ENCODE results near the gene KCNK6.

The KCNK6 gene

DNA sequence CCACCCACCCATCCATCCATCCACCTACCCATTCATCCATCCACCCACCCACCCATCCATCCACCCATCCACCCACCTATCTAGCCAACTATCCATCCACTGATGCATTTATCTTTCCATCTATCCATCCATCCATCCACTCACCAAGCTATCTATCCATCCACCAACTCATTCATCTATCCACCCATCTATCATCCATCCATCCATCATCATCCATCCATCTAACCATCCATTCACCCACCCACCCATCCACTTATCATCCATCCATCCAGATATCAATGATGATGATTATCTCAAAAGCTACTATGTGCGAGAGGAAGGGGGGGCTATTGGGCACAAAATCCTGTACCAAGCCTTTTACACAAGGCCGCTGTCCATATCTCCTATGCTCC lies 9.4 kb upstream of the KCNK6 start:
- H4K20me1 ChIP-seq (ENCODE audit: insufficient read depth, low read length, poor library complexity, severe bottlenecking): peaks cover 5% of the 10 kb centered on the region
- H3K27me3 ChIP-seq (ENCODE audit: insufficient read depth, low read length, poor library complexity, severe bottlenecking): no peaks in the 10 kb centered on the region
- H3K9me3 ChIP-seq (ENCODE audit: insufficient read depth, low read depth, low read length): no peaks in the 10 kb centered on the region
- H3K36me3 ChIP-seq (ENCODE audit: insufficient read depth, low read length): peaks cover 19% of the 10 kb centered on the region; the same call in 1 of the 2 replicates
- TF ChIP-seq CTCF (conservative IDR thresholded peaks at IDR 0.05; ENCODE audit: low read length): no peak
- TF ChIP-seq EZH2phosphoT487 (IDR thresholded peaks at IDR 0.05; ENCODE audit: borderline replicate concordance): no peak
- H3K4me2 ChIP-seq (ENCODE audit: low read depth, low read length, poor library complexity, severe bottlenecking): no peak overlapping the region
- H3K9me2 ChIP-seq (replicated peaks; ENCODE audit: low read depth, low read length): no peaks in the 10 kb centered on the region
- no peak overlapping the region for H3K4me3 ChIP-seq (ENCODE audit: low read length, poor library complexity, severe bottlenecking)
- H3K4me1 ChIP-seq (ENCODE audit: insufficient read depth, low read length, poor library complexity, severe bottlenecking): peaks cover 5% of the 10 kb centered on the region
- H2AFZ ChIP-seq (ENCODE audit: low read length): no peak overlapping the region
- peaks cover 34% of the 10 kb centered on the region for H3K79me2 ChIP-seq (ENCODE audit: insufficient read depth, low read length)
- no peaks in the 10 kb centered on the region for H3F3A ChIP-seq (ENCODE audit: low read depth)
- no peak overlapping the region for H3K9ac ChIP-seq (ENCODE audit: low read depth, low read length, poor library complexity, severe bottlenecking)

DNA sequence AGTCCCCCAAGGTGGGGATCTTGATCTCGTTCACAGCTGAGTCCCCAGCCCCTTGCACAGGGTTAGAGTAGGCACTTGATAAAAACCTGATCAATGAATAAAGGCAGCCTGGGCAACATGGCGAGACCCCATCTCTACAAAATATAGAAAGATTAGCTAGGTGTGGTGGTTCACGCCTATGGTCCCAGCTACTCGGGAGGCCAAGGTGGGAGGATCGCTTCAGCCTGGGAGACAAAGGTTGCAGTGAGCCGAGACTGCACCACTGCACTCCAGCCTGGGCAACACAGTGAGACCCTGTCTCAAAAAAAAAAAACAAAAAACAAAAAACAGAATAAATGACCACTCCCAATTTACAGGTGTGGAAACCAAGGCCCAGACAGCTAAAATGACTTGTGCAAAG lies 8.7 kb upstream of the KCNK6 start:
- TF ChIP-seq CTCF (conservative IDR thresholded peaks at IDR 0.05; ENCODE audit: low read length): no peak
- no peak for TF ChIP-seq EZH2phosphoT487 (IDR thresholded peaks at IDR 0.05; ENCODE audit: borderline replicate concordance)
- H3K36me3 ChIP-seq (ENCODE audit: insufficient read depth, low read length): peaks cover 19% of the 10 kb centered on the region; the same call in 1 of the 2 replicates

DNA sequence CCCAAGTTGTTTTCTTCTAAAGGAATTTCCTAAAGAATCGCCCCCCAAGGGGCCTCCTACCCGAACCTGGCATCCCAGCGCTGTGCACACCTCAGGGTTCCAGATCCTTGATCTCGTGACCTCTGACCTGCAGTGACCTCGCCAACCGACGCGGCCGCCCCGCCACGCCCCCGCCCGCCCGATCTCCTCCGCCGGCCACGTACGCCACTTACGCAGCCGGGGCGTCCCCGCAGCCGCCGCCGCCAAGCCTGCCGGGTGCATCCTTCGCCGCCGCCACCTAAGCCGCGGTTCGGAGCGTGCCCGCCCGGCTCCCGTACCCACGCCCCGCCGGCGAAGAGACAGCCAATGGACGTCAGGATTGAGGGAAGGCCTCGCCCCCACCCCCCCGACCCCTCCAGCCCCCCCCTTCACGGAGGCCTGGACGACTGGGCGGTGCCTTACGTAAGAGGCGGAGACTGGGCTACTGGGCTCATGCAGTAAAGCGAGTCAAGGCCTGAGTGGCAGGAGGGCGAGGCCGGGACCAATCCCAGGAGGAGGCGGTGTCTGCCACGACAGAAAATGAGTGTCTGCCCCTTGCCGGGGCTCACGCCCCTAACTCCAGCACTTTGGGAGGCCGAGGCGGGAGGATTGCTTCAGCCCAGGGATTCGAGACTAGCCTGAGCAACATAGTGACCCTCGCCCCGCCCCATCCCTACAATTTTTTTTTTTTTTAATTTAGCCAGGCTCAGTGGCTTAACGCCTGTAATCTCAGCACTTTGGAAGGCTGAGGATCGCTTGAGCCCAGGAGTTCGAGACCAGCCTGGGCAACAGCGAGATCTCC lies 3.8 kb upstream of the KCNK6 start, which contains the start of gene YIF1B:
Gene YIF1B, minus strand, starts transcription at position 291 of the 820 bp plus-strand sequence. Its CDS starts 30 bp downstream, at position 261.
- Histone ChIP-seq H3K4me2 (ENCODE audit: low read depth, low read length, poor library complexity, severe bottlenecking) (peak within 1 kb of the TSS; percentile 90), H4K20me1 (ENCODE audit: insufficient read depth, low read length, poor library complexity, severe bottlenecking) (peaks cover 2% of the 10 kb centered on the region), H3K4me1 (ENCODE audit: insufficient read depth, low read length, poor library complexity, severe bottlenecking) (peaks cover 36% of the 10 kb centered on the region), H3K27me3 (ENCODE audit: insufficient read depth, low read length, poor library complexity, severe bottlenecking) (no peaks in the 10 kb centered on the region), H3K79me2 (ENCODE audit: insufficient read depth, low read length) (peaks cover 54% of the 10 kb centered on the region), H2AFZ (ENCODE audit: low read length) (peak within 1 kb of the TSS; percentile 88), H3K9ac (ENCODE audit: low read depth, low read length, poor library complexity, severe bottlenecking) (peak within 1 kb of the TSS; percentile 95), H3K4me3 (ENCODE audit: low read length, poor library complexity, severe bottlenecking) (peak within 1 kb of the TSS; percentile 98), H3F3A (ENCODE audit: low read depth) (peaks cover 6% of the 10 kb centered on the region; the same call in 1 of the 2 replicates), H3K9me2 (replicated peaks; ENCODE audit: low read depth, low read length) (no peaks in the 10 kb centered on the region), H3K9me3 (ENCODE audit: insufficient read depth, low read depth, low read length) (no peaks in the 10 kb centered on the region), H3K36me3 (ENCODE audit: insufficient read depth, low read length) (no peaks in the 10 kb centered on the region)
- TF ChIP-seq CTCF (conservative IDR thresholded peaks at IDR 0.05; ENCODE audit: low read length) (no peak), EZH2phosphoT487 (IDR thresholded peaks at IDR 0.05; ENCODE audit: borderline replicate concordance) (no peak)

More for the DNA sequence above, 8.7 kb upstream of the KCNK6 start:
- H3F3A ChIP-seq (ENCODE audit: low read depth): no peaks in the 10 kb centered on the region
- peaks cover 5% of the 10 kb centered on the region for H4K20me1 ChIP-seq (ENCODE audit: insufficient read depth, low read length, poor library complexity, severe bottlenecking)
- H3K9me2 ChIP-seq (replicated peaks; ENCODE audit: low read depth, low read length): no peaks in the 10 kb centered on the region
- H3K79me2 ChIP-seq (ENCODE audit: insufficient read depth, low read length): peaks cover 38% of the 10 kb centered on the region
- H3K4me1 ChIP-seq (ENCODE audit: insufficient read depth, low read length, poor library complexity, severe bottlenecking): peaks cover 5% of the 10 kb centered on the region
- H3K4me2 ChIP-seq (ENCODE audit: low read depth, low read length, poor library complexity, severe bottlenecking): peak overlapping the region; percentile 27
- no peaks in the 10 kb centered on the region for H3K27me3 ChIP-seq (ENCODE audit: insufficient read depth, low read length, poor library complexity, severe bottlenecking)
- H3K4me3 ChIP-seq (ENCODE audit: low read length, poor library complexity, severe bottlenecking): no peak overlapping the region
- no peaks in the 10 kb centered on the region for H3K9me3 ChIP-seq (ENCODE audit: insufficient read depth, low read depth, low read length)
- no peak overlapping the region for H2AFZ ChIP-seq (ENCODE audit: low read length)
- no peak overlapping the region for H3K9ac ChIP-seq (ENCODE audit: low read depth, low read length, poor library complexity, severe bottlenecking)
